Mesenchymal stem cell (in vitro differentiated cells and primary cell): ENCODE results near the gene RNASEL.

Source experiments
- DNase-seq: peaks from one replicate; pipeline ENCODE4 v3.0.0-alpha.2; 2013
- H2AFZ ChIP-seq: one replicate; pipeline ENCODE4 v1.6.1; 2013; ENCODE audit warnings: low read depth, mild to moderate bottlenecking, control low read depth, inconsistent platforms, low read length, moderate library complexity
- H2AK5ac ChIP-seq: 2 replicates; pipeline ENCODE4 v1.6.1; 2013; ENCODE audit warnings: low read length, moderate library complexity, mild to moderate bottlenecking, inconsistent platforms; ENCODE audit not compliant: severe bottlenecking
- H2BK120ac ChIP-seq: one replicate; pipeline ENCODE4 v1.6.1; 2013; ENCODE audit warnings: low read depth, mild to moderate bottlenecking, inconsistent platforms, low read length, moderate library complexity
- H2BK12ac ChIP-seq, 2 experiments: one replicate each; pipeline ENCODE4 v1.6.1; 2013; ENCODE audit warnings: inconsistent platforms in 2 of 2, low read length in 2 of 2, mild to moderate bottlenecking in 2 of 2, moderate library complexity in 2 of 2, control low read depth in 1 of 2
- H2BK15ac ChIP-seq: one replicate; pipeline ENCODE4 v1.6.1; 2013; ENCODE audit warnings: mild to moderate bottlenecking, low read depth, inconsistent platforms; ENCODE audit not compliant: poor library complexity, severe bottlenecking
- H2BK5ac ChIP-seq: 2 replicates; pipeline ENCODE4 v1.6.1; 2013; ENCODE audit warnings: low read depth, mild to moderate bottlenecking, low read length, control low read depth, inconsistent platforms; ENCODE audit not compliant: poor library complexity, severe bottlenecking
- H3K14ac ChIP-seq, 2 experiments: one replicate each; pipeline ENCODE4 v1.6.1; 2013; ENCODE audit warnings: inconsistent platforms in 2 of 2, low read length in 2 of 2, control low read depth in 1 of 2, mild to moderate bottlenecking in 1 of 2, moderate library complexity in 1 of 2
- H3K18ac ChIP-seq, 2 experiments: one replicate each; pipeline ENCODE4 v1.6.1; 2013; ENCODE audit warnings: inconsistent platforms in 2 of 2, low read length in 2 of 2, control low read depth in 1 of 2, low read depth in 1 of 2, mild to moderate bottlenecking in 1 of 2
- H3K23ac ChIP-seq, 2 experiments: one replicate each; pipeline ENCODE4 v1.6.1; 2013; ENCODE audit warnings: inconsistent platforms in 2 of 2, low read length in 2 of 2, mild to moderate bottlenecking in 2 of 2, moderate library complexity in 2 of 2, control low read depth in 1 of 2
- H3K27ac ChIP-seq: 2 replicates; pipeline ENCODE4 v1.5.1; 2013; ENCODE audit warnings: mild to moderate bottlenecking, moderate library complexity, low read length, control low read depth, inconsistent platforms; ENCODE audit not compliant: poor library complexity, severe bottlenecking
- H3K27me3 ChIP-seq, 2 experiments: 2 replicates each; pipeline versions ENCODE4 v1.6.1 to v1.7.0; 2013; ENCODE audit warnings: low read length in 2 of 2, mild to moderate bottlenecking in 2 of 2, moderate library complexity in 2 of 2, control low read depth in 1 of 2, inconsistent platforms in 1 of 2; ENCODE audit not compliant: control insufficient read depth in 1 of 2, insufficient read depth in 1 of 2
- H3K36me3 ChIP-seq, 2 experiments: 2 replicates each; pipeline versions ENCODE4 v1.6.1 to v1.7.0; 2013; ENCODE audit warnings: low read length in 2 of 2, control low read depth in 1 of 2, inconsistent platforms in 1 of 2, low read depth in 1 of 2, mild to moderate bottlenecking in 1 of 2; ENCODE audit not compliant: insufficient read depth in 2 of 2, control insufficient read depth in 1 of 2
- H3K4ac ChIP-seq, 2 experiments: one replicate each; pipeline ENCODE4 v1.6.1; 2013; ENCODE audit warnings: inconsistent platforms in 2 of 2, low read length in 2 of 2, mild to moderate bottlenecking in 2 of 2, moderate library complexity in 2 of 2, control low read depth in 1 of 2, low read depth in 1 of 2
- H3K4me1 ChIP-seq: 2 replicates; pipeline ENCODE4 v1.6.1; 2013; ENCODE audit warnings: low read depth, low read length, control low read depth; ENCODE audit not compliant: control insufficient read depth, insufficient read depth
- H3K4me2 ChIP-seq: 2 replicates; pipeline ENCODE4 v1.6.1; 2013; ENCODE audit warnings: low read length, mild to moderate bottlenecking, inconsistent platforms; ENCODE audit not compliant: poor library complexity, severe bottlenecking
- H3K4me3 ChIP-seq, 2 experiments: 2 replicates each; pipeline versions ENCODE4 v1.5.1 to v1.7.0; 2013; ENCODE audit warnings: low read length in 2 of 2, mild to moderate bottlenecking in 2 of 2, control low read depth in 1 of 2, low read depth in 1 of 2; ENCODE audit not compliant: insufficient read depth in 1 of 2
- H3K79me1 ChIP-seq: replicated peaks from 2 replicates; pipeline ENCODE4 v1.6.1; 2013; ENCODE audit warnings: mild to moderate bottlenecking, control low read depth, low read length, inconsistent platforms; ENCODE audit not compliant: poor library complexity, severe bottlenecking
- H3K9ac ChIP-seq: 2 replicates; pipeline ENCODE4 v1.7.0; 2013; ENCODE audit warnings: mild to moderate bottlenecking, low read length, moderate library complexity
- H3K9me3 ChIP-seq: 2 replicates; pipeline ENCODE4 v1.7.0; 2013; ENCODE audit warnings: mild to moderate bottlenecking, low read length; ENCODE audit not compliant: control insufficient read depth
- H4K8ac ChIP-seq: one replicate; pipeline ENCODE4 v1.6.1; 2013; ENCODE audit warnings: inconsistent platforms, mild to moderate bottlenecking, low read length, moderate library complexity
- H4K91ac ChIP-seq: one replicate; pipeline ENCODE4 v1.6.1; 2013; ENCODE audit warnings: mild to moderate bottlenecking, low read length, inconsistent platforms
- WGBS: methylation state at CpG from one replicate; pipeline ENCODE4 v1.1.7; 2013; ENCODE audit warnings: mixed read lengths; 5-methylcytosine and 5-hydroxymethylcytosine counted together

RNASEL gene

GRCh38 chr1:182575540-182576149, 13.4 kb downstream of the RNASEL start:
- WGBS: 71% methylated on average over 3 of the region's 3 CpGs
- H3K4me3 ChIP-seq: no peak overlapping the region
- H4K8ac ChIP-seq: no peak overlapping the region
- no peak overlapping the region for H3K27ac ChIP-seq
- no peaks in the 10 kb centered on the region for H3K79me1 ChIP-seq
- H3K4ac ChIP-seq: no peak overlapping the region
- no peaks in the 10 kb centered on the region for H3K27me3 ChIP-seq
- no peak overlapping the region for H3K4me2 ChIP-seq
- no peaks in the 10 kb centered on the region for H3K4me1 ChIP-seq
- H3K36me3 ChIP-seq: peaks cover 0 to 33% of the 10 kb centered on the region in 2 experiments
- no peak overlapping the region for H2BK120ac ChIP-seq
- no peaks in the 10 kb centered on the region for H3K9me3 ChIP-seq
- peak overlapping the region; percentile 20 for H3K9ac ChIP-seq
- no peak overlapping the region for H3K18ac ChIP-seq
- peak; percentile 64 for DNase-seq
- H2BK5ac ChIP-seq: no peak overlapping the region
- H3K14ac ChIP-seq: no peak overlapping the region
- H2BK12ac ChIP-seq: no peak overlapping the region
- no peak overlapping the region for H3K23ac ChIP-seq
- no peak overlapping the region for H4K91ac ChIP-seq
- H2AK5ac ChIP-seq: no peak overlapping the region
- no peak overlapping the region for H2AFZ ChIP-seq
- no peak overlapping the region for H2BK15ac ChIP-seq

GRCh38 chr1:182574156-182574555, 14.9 kb downstream of the RNASEL start:
- no peak overlapping the region for H3K4me2 ChIP-seq
- no peak overlapping the region for H4K8ac ChIP-seq
- no peak overlapping the region for H3K14ac ChIP-seq
- H2BK12ac ChIP-seq: no peak overlapping the region
- H3K23ac ChIP-seq: no peak overlapping the region
- H3K4me3 ChIP-seq: no peak overlapping the region
- no peak overlapping the region for H2AK5ac ChIP-seq
- H2BK120ac ChIP-seq: no peak overlapping the region
- H3K18ac ChIP-seq: no peak overlapping the region
- H3K79me1 ChIP-seq: no peaks in the 10 kb centered on the region
- no peak overlapping the region for H4K91ac ChIP-seq
- peaks cover 0 to 18% of the 10 kb centered on the region in 2 experiments for H3K36me3 ChIP-seq
- H3K27me3 ChIP-seq: no peaks in the 10 kb centered on the region
- DNase-seq: no peak
- no peaks in the 10 kb centered on the region for H3K4me1 ChIP-seq
- H3K9ac ChIP-seq: no peak overlapping the region
- 83% methylated on average over 2 of the region's 4 CpGs for WGBS
- H3K4ac ChIP-seq: no peak overlapping the region
- no peak overlapping the region for H3K27ac ChIP-seq
- H3K9me3 ChIP-seq: no peaks in the 10 kb centered on the region
- H2BK15ac ChIP-seq: no peak overlapping the region
- no peak overlapping the region for H2AFZ ChIP-seq
- H2BK5ac ChIP-seq: no peak overlapping the region

- no peak overlapping the region for H2AFZ ChIP-seq
- no peak overlapping the region for H3K18ac ChIP-seq
- H3K9ac ChIP-seq: no peak overlapping the region
- no peak overlapping the region for H3K14ac ChIP-seq
- H3K27me3 ChIP-seq: no peaks in the 10 kb centered on the region
- WGBS: 100% methylated on average over 1 of the region's 2 CpGs
- H2BK12ac ChIP-seq: no peak overlapping the region
- no peak overlapping the region for H2BK5ac ChIP-seq
- no peak for DNase-seq
- H4K91ac ChIP-seq: no peak overlapping the region
- H2BK120ac ChIP-seq: no peak overlapping the region
- H2AK5ac ChIP-seq: no peak overlapping the region
- H3K4me3 ChIP-seq: no peak overlapping the region
- H2BK15ac ChIP-seq: no peak overlapping the region
- no peak overlapping the region for H4K8ac ChIP-seq
- H3K36me3 ChIP-seq: peaks cover 0 to 14% of the 10 kb centered on the region in 2 experiments
- H3K9me3 ChIP-seq: no peaks in the 10 kb centered on the region
- H3K4me1 ChIP-seq: no peaks in the 10 kb centered on the region
- H3K4ac ChIP-seq: no peak overlapping the region
- no peak overlapping the region for H3K27ac ChIP-seq
- no peak overlapping the region for H3K4me2 ChIP-seq
- no peak overlapping the region for H3K23ac ChIP-seq
- H3K79me1 ChIP-seq: no peaks in the 10 kb centered on the region
These were observed 18.5 kb downstream of the RNASEL start for GRCh38 chr1:182570611-182570970.

GRCh38 chr1:182569939-182570610, 19.0 kb downstream of the RNASEL start:
- Histone ChIP-seq H3K4me1 (no peaks in the 10 kb centered on the region), H2AK5ac (no peak overlapping the region), H2BK120ac (no peak overlapping the region), H3K14ac (no peak overlapping the region), H3K4me3 (no peak overlapping the region), H3K4me2 (no peak overlapping the region), H3K9me3 (no peaks in the 10 kb centered on the region), H4K91ac (no peak overlapping the region), H3K79me1 (no peaks in the 10 kb centered on the region), H3K18ac (no peak overlapping the region), H4K8ac (no peak overlapping the region), H3K27me3 (no peaks in the 10 kb centered on the region), H2BK12ac (no peak overlapping the region), H3K23ac (no peak overlapping the region), H3K4ac (no peak overlapping the region), H2BK5ac (no peak overlapping the region), H3K27ac (no peak overlapping the region), H3K9ac (no peak overlapping the region), H3K36me3 (peaks cover 0 to 11% of the 10 kb centered on the region in 2 experiments), H2AFZ (no peak overlapping the region), H2BK15ac (no peak overlapping the region)
- no peak for DNase-seq
- WGBS: 92% methylated on average over 6 of the region's 6 CpGs
